Measurements from ENCODE around the gene MICAL3.
"Not testable (repeated sequence)": the region's sequence is repeated elsewhere in the genome, so short reads cannot be mapped to it uniquely, and the experiment has no call there.

MICAL3 gene

DNA sequence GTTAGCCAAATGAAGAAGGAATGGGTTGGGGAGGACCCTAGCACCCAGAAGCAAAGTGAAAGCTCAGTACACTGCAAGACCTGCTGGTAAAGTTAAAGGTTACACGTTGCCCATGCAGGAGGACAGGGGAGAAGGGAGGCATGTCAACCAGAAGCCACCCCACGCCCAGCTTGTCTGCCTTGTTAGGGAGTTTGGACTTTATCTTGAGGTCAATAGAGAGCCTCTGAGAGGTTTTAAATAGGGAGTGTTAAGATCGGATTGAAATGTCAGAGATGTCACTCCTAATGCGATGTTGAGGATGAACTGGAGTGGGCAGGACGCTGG lies 34.7 kb upstream of the MICAL3 start:
- DNase-seq (ENCODE audit: low spot score): no peak

GRCh38 chr22:18058371-18059093 lies 34.2 kb upstream of the MICAL3 start:
- DNase-seq (ENCODE audit: low spot score): no peak

- DNase-seq (ENCODE audit: low spot score): no peak
Measured at GRCh38 chr22:18057568-18058209, 33.3 kb upstream of the MICAL3 start.

GRCh38 chr22:18056807-18057474 lies 32.6 kb upstream of the MICAL3 start:
- no peak for DNase-seq (ENCODE audit: low spot score)

- no peak for DNase-seq (ENCODE audit: low spot score)
Measured at GRCh38 chr22:18056161-18056666, 31.9 kb upstream of the MICAL3 start.

GRCh38 chr22:18055619-18056160 lies 31.3 kb upstream of the MICAL3 start:
- DNase-seq (ENCODE audit: low spot score): no peak

DNA sequence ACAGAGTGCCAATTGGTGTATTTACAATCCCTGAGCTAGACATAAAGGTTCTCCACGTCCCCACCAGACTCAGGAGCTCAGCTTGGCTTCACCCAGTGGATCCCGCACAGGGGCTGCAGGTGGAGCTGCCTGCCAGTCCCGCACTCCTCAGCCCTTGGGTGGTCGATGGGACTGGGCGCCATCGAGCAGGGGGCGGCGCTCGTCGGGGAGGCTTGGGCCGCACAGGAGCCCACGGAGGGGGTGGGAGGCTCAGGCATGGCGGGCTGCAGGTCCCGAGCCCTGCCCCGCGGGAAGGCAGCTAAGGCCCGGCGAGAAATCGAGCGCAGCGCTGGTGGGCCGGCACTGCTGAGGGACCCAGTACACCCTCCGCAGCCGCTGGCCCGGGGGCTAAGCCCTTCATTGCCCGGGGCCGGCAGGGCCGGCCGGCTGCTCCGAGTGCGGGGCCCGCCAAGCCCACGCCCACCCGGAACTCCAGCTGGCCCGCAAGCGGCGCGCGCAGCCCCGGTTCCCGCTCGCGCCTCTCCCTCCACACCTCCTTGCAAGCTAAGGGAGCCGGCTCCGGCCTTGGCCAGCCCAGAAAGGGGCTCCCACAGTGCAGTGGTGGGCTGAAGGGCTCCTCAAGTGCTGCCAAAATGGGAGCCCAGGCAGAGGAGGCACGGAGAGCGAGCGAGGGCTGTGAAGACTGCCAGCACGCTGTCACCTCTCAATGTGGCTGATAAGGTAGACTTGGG lies 29.0 kb upstream of the MICAL3 start:
- not testable (repeated sequence) for DNase-seq (ENCODE audit: low spot score)

- not testable (repeated sequence) for DNase-seq (ENCODE audit: low spot score)
Measured at GRCh38 chr22:18051113-18051512, 26.8 kb upstream of the MICAL3 start.

DNA sequence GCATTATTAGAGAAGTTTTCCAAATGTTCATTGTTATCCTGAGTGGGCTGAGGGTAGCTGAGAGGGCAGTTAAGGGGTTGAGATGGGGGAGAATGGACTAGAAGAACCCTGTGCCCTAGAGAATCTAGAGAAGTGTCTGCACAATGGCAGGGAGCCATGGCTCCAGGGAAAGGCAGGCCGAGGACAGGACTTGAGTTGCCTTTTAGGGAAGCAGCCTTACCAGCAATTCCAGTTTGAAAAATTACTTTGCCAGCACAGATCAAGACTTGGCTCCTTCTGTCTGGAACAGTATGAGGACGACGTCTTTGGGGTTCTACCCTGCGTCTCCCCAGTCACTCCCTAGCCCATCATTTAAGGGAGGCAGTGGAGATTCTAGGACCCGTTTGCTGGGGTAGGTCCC lies 25.7 kb upstream of the MICAL3 start:
- no peak for DNase-seq (ENCODE audit: low spot score)

GRCh38 chr22:18048441-18048898 lies 24.1 kb upstream of the MICAL3 start:
- no peak for DNase-seq (ENCODE audit: low spot score)

- no peak for DNase-seq (ENCODE audit: low spot score)
Measured at GRCh38 chr22:18048041-18048440, 23.7 kb upstream of the MICAL3 start.

GRCh38 chr22:18045794-18046193 lies 21.4 kb upstream of the MICAL3 start:
- no peak for DNase-seq (ENCODE audit: low spot score)

DNA sequence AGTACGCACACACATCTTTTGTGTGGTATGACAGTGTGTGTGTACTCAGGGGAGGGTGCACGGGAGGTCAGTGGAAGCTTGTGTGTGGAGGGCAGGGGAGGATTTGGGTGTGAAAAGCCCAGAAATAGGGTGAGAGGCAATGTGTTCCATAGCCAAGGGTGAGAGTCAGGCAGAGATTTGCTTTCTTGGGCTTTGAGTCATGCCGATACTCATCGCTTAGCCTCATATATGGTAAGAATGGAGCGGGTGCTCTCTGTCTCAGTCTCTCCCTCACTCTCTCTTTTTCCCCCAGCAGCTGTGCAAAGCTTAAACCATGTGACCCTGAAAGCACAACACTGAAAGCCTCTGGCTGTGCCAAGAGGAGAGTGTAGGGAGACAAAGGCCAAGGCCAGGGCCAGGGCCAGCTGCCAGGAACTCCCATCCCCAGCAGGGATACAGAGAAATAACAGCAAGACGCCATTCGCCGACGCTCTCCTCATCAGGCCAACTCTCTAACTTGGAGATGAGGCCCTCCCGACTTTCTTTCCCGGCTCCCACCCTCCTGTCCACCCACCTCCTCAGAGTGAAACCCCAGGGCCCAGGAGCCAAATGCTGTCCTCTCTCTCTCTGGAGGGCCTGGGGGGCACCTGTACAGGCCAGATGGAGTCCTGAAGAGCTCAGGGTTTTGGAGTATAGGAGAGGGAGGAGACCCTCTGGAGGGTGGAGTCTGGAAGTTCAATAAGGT lies 20.3 kb upstream of the MICAL3 start:
- no peak for DNase-seq (ENCODE audit: low spot score)

DNA sequence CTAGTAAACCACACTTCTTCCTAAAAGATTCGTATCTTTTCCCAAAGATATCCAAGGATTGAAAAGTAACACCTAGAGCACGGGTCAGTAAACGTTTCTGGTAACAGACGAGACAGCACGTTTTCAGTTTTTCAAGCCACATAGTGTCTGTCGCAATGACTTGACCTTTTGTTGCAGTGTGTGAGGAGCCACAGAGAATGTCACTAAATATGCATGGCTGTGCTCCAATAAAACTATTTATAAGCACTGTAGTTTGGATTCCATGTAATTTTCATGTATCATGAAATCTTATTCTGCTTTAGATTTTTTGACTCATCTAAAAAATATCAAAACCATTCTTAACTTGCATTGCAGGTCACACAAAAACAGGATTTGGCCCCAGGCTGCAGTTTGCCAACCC lies 18.3 kb upstream of the MICAL3 start:
- no peak for DNase-seq (ENCODE audit: low spot score)

GRCh38 chr22:18040898-18041297 lies 16.5 kb upstream of the MICAL3 start:
- DNase-seq (ENCODE audit: low spot score): not testable (repeated sequence)

DNA sequence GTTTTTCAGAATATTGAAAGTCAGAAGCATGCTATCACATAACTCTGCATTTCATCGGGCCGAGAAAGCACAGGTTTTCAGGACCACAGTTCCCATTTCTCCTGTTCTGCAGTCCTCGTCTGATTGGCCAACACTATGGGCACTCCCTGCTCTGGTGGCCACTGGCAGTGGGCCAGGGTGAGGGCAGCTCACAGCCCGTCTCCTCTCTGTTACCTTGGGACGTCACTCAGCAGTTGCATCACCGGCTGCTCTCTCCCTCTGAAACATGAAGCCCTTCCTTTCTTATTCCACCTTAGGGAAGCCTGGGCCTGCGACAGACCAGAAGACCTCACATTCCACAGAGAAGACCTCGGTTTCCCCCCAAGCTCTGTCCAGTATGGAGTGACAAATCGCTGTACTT lies 11.4 kb upstream of the MICAL3 start:
- no peak for DNase-seq (ENCODE audit: low spot score)

DNA sequence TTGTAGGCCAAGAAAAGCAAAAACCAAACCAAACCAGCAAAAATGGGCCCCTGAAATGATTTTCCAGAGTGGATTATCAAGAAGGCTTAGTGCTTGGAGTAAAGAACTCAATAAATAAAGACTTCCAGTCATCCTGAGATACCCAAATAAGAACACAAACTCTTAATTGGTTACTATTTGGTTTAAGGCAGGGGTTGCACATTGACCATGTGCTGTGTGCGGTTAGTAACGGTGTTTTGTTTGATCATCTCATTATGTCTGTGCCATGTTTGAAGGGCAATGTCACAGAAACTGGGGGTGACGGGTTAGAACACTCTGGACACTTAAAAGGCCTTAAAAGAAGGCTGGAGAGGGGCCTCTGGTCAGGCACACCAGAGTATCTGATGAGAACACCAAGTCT lies 9.7 kb upstream of the MICAL3 start:
- DNase-seq (ENCODE audit: low spot score): no peak

DNA sequence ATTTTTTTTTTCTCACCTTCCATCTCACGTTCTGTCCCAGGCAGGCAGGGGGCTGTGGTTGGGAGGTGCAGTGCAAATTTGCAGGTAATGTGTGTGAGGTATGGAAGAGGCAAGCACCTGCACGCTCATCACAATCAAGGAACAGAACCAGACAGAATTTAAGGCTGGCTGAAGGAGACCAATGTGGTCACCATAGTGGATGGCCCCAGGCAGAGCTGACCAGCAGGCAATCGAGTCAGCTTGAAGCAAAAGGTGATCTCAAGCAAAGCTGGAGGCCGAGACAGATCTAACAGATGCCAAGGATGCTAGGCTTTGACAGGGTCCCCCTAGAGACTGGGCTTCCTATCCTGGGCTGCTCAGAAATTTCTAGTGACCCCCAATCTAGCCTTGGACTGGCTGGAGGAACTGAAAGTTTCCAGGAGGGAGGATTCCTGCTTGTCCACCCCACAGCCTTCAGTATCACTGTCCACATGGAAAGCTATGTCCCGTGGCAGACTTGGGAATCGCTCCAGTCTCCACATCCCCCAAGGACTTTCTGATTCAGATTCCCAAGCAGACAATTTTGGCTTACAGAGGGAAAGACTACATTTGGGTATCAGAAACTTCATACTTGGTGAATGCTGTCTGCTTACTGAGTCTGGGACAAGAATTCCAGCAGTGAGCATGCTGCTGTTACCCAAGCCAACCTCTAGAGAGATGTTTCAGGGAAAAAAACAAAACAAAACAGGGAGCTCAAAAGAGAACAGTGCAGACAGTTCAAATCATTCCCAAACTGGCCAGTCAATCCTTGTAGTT lies 9.0 kb upstream of the MICAL3 start:
- no peak for DNase-seq (ENCODE audit: low spot score)

- DNase-seq (ENCODE audit: low spot score): no peak
Measured at GRCh38 chr22:18032455-18033101, 8.2 kb upstream of the MICAL3 start.

Data from ecto neural progenitor cell (in vitro differentiated cells).